SHP77 treated with DMSO at 0.1 percent for 48 hours (cell line): ENCODE results near the gene RUBCN.
"Not testable (repeated sequence)": the region's sequence is repeated elsewhere in the genome, so short reads cannot be mapped to it uniquely, and the experiment has no call there.

ENCODE experiments used
- DNase-seq: peaks from one replicate; lab custom pipeline; 2025; lab: John Stamatoyannopoulos, UW

Gene RUBCN

DNA sequence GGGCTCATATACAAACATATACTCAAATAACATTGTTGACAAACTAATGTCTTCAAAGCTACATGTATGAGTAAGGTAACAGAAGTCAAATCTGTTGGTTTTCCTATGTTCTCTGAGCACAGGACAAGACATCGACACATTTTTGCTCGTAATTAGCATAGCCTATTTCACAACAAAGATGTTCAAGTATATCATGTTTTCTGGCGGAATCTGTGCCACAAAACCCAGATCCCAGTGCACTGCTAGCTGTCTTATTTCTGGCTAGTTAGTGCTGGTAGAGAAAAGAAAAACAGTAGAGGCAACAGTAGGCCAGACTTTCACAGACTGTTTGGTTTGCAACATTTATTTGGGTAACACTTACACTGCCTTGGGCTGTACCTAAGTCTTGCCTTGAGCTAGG is 51.2 kb downstream of the RUBCN start:
- no peak for DNase-seq

GRCh38 chr3:197683191-197683590 is 53.5 kb downstream of the RUBCN start:
- DNase-seq = no peak

DNA sequence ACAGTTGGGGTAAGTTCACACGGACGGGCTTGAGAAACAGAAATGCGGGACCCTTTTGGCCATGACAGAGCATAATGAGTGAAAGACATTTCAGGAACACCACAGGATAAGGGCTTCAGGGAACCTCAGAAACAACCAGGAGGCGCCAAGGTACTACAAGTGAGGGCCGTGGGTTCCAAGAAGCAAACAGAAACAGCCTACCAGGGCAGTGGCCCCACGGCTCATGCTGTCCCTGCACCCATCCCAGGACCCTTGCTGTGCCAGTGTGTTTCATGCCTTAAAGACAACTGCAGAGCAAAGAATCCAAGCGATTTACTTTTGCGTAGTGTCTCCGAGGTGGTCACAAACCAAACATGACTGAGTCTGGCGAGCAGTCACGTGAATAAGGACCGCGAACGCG is 54.0 kb downstream of the RUBCN start:
- no peak for DNase-seq

GRCh38 chr3:197680955-197681521 is 55.7 kb downstream of the RUBCN start:
- no peak for DNase-seq

DNA sequence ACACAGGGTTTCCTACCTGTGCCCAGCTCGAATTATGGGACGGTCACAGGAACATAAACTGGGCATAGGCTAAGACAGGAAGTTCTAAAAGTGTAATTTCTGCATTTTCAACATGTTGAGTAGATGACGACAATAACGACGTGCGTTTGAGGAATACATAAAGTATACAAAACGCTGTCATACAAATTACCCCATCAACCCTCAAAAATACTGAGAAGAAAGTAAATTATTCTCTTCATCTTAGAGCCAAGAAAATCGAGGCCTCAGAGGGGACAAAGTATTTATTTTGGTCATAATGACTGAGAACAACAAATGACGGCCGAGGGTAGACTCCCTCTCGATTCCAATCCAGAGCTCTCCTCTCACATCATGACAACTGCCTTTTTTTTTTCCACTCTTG is 60.8 kb downstream of the RUBCN start:
- no peak for DNase-seq

DNA sequence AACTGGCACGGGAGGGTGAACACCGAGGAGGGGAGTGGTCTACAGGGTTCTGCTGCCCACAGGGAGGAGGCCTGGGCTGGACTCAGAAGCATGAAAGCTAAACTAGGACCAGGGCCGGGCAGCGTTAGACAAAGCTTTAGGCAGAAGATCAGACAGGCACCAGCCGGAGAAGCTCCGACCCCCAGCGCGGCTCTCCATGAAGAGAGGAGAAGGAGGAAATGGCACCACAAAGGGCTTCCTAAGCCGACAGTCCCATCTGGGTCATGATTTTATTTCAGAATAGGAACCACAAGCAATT is 61.2 kb downstream of the RUBCN start:
- no peak for DNase-seq

DNA sequence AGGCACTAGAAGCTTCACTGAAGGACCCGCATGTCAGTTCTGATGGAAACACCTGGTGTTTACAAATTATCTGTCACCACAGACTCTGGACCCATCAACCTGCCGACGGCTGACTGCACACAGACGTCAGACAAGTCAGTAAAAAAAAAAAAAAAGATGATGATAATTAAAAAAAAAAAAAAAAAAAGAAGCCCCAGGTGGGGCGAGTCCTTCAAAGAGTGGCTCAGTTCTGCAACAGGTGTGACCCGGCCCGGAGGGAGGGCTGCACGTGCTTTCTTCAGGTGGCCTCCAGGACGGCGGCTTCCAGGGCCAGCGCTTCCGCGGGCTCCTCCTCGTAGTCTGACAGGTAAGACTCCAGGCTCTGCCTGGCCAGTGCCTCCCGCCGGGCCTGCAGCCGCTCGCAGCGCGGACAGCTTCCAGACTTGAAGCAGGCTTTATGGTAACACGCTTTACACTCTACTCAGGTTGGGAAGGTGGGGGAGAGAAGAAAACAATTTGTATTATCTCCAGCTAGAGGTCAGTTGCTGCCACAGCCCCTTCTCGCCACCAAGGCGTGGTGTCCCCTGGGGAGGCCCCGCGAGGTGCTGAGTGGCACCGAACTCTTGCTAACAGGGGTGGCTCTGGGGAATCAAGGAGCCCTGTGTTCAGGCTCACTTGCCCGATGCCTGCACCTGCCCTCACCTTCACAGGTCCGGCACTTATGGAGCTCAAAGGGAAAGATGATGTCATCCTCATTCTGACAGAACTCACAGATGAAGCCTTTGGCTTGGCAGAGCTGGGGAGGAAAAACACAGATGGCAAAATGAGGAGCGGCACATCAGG is 61.8 kb downstream of the RUBCN start:
- no peak for DNase-seq

DNA sequence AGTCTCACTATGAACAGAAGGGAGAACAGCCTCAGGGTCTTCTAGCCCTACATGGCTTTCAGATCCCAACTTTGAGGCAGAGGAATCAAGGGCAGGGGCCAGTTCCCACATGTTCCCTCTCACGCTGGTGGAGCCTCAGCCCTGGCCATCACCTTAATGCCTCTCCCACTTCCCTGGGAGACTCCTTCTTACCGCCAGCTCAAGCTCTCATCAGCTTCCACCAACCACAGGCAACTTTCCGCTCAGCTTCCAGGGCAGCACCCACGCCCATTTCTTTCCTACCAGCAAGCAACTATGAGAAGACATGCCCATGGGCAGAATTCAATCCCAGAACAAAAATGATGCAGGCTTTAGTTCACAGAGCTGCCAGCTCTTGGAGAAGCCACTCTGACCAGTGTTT is 63.5 kb downstream of the RUBCN start:
- DNase-seq = no peak

DNA sequence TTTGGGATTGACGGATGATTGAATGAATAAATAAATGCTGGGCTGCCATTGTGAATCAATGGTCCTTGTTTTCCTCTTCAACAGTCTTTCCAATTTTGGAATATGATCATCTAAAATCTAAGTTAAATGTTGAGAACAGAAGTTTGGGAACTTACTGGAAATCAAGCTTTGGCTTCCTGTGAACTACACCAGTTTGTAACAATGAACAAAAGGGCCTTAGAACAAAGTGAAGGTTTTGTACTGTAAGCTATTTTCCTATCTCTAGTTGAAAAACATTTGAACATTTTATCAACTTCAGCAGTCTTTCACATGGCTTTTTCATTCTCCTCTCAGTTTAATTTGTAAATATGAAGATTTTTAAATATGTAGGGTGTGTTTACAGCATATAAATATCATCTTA is 66.3 kb downstream of the RUBCN start:
- no peak for DNase-seq

DNA sequence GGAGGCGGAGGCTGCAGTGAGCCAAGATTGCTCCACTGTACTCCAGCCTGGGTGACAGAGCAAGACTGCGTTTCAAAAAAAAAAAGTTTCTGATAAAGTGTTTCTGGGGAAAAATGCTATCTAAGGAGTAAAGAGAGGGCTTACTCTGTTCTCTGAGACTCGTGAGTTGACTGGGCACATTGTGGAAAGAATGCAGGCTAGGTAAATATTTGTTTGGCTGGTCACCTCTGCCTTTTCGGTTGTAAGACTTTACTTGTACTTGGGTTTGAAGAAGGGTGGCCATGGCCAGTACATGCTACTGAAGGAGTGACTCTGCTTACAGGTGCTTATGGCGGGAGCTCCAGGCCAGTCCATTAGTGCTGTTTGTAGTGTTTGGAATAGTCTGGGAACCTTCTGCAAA is 68.7 kb downstream of the RUBCN start:
- no peak for DNase-seq

DNA sequence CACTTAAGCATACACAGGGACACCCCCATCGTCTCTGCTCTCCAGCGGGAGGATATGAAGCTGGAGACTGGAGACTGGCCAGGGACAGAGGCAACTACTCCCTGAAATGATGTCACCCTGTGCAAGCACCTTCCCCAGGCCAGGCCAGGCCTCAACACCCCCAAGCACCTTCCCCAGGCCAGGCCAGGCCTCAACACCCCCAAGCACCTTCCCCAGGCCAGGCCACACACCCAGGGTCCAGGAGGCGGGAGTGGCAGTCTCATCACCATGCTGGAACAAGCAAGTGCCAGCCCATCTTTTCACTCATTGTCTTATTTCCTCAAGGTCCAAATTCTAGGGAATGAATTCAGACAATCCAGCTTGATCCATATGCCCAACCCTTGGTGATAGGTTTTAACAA is 69.4 kb downstream of the RUBCN start:
- DNase-seq = not testable (repeated sequence)

DNA sequence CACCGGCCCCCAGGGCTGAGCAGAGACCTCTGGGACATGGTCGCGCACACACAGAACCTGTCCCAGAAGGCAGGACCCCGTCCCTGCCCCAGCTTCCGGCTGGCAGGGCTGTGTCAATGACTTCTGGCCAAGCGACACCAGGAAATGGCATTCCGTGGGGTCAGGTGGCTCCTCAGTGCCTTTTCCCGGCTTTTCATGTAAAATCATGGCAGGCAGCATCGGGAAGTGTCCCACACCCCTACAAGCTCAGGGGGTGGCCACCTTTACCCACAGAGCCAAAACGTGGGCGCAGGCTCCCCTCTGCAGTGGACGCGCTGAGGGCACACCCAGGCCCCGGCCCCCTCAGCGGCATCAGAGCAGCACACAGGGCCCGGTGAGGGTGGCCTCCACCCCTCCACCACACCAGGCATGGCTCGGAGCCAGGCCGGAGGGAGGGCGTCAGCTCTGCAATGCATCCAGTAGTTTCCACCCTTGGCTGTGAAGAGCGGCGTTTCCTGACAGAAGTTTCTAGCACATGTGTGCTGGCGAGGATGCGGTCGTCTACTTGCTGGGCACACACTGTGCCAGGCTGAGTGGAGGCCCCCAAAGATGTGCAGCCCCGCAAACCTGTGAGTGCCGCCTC is 70.4 kb downstream of the RUBCN start:
- not testable (repeated sequence) for DNase-seq

GRCh38 chr3:197665549-197665948 is 71.2 kb downstream of the RUBCN start:
- not testable (repeated sequence) for DNase-seq

DNA sequence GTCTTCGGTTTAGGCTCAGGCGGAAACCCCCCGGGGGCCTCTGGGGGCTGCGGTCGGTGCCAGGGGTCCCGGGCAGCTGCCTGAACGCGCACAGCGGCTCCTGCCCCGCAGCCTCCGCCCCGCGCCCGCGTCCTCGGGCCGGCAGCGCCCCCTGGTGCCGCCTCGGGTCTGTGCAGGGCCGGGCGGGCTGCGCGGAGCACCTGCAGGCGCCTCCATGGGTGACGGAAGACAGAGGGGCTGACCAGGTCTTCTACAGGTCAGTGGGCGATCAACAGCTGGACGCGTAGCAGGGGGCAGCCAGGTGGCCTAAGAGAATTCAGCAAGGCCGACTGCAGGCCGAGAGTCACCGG is 71.6 kb downstream of the RUBCN start:
- not testable (repeated sequence) for DNase-seq

- not testable (repeated sequence) for DNase-seq
These were observed 72.1 kb downstream of the RUBCN start for GRCh38 chr3:197664414-197665141.

- DNase-seq = not testable (repeated sequence)
These were observed 73.2 kb downstream of the RUBCN start for GRCh38 chr3:197663367-197664140.

- not testable (repeated sequence) for DNase-seq
These were observed 74.4 kb downstream of the RUBCN start for GRCh38 chr3:197662352-197662751.

GRCh38 chr3:197661874-197662273 is 74.8 kb downstream of the RUBCN start:
- not testable (repeated sequence) for DNase-seq

DNA sequence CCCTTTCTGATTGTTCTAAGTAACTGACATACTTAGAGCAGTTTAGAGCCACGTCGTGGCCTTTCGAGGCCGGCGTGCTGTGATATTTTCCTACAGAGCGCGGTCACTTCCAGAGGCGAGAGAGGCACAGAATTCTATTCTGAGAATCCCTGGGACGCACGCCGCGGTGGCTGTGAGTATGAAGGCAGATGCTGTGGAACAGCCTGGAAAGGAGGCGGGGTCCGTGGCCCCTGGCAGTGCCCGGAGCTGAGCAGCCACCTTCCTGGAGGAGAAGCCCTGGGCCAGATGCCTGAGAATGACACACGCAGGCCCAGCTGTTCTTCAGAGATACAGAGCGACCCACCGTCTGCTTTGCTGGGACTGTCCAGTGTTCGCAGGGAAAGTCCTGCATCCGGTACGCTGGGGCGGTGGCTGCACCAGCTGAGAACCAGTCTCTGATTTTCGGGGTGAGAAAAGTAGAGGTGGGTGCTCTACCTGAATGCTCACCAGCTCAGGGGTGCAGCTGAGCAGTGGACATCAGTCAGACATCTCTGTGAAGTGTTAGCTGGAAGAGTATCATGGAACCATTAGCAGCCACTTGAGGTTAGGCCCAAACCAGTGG is 75.4 kb downstream of the RUBCN start:
- DNase-seq = not testable (repeated sequence)

DNA sequence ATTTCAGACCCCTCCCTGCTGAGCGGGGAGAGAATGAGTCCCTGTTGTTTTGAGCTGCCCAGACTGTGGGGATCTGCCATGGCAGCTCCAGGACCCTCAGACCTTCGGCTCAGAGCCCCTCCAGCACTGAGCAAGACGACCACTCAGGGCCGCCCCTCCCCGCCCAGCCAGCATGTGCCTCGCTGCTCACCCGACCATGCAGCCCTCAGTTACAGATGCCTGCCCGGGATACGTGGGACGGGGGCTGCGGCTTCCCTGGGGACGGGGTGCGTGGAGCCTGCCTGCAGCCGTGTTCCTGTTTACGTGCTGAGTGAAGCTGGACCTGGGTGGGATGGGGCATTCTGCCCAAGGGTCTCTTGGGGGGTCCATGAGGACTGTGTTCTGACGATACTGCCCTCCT is 77.0 kb downstream of the RUBCN start:
- not testable (repeated sequence) for DNase-seq

DNA sequence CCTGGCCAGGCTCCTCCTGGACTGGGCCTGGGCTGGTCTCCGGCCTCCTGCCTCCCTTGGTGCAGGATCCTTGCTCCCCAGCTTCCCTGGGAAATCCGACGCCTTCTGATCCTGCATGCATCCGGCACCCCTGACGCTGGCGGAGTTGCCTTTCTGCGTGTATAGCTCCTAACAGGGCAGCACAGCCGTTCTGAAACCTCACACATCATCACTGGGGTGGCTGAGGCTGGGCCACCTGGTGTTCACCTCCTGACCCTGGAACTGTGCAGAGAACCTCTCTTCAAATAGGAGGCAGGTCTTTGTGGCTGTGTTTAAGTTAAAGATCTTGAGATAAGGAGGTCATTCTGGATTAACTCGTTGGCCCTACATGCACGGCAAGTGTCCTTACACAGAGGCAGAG is 77.6 kb downstream of the RUBCN start:
- not testable (repeated sequence) for DNase-seq

- not testable (repeated sequence) for DNase-seq
These were observed 78.0 kb downstream of the RUBCN start for GRCh38 chr3:197658706-197659105.
